Activated naive CD8-positive, alpha-beta T cell treated with anti-CD3 and anti-CD28 coated beads, Interleukin-2, amount 50 U/mL, for 24 hours (primary cell): ENCODE data around the gene KCTD1.

Experiments
- ATAC-seq: fragments of 150-1000 bp; cut with Tn5 transposase; one replicate; pipeline ENCODE4 v1.10.0; 2021
- DNase-seq: peaks from one replicate; pipeline ENCODE4 v3.0.0; 2021
- H3K27ac Mint-ChIP-seq: one replicate; pipeline ENCODE4 v1.8.0; 2021; ENCODE audit warnings: mild to moderate bottlenecking, mixed read lengths
- H3K27me3 Mint-ChIP-seq: one replicate; pipeline ENCODE4 v1.8.0; 2021; ENCODE audit warnings: mixed read lengths
- H3K36me3 Mint-ChIP-seq: one replicate; pipeline ENCODE4 v1.8.0; 2021; ENCODE audit warnings: low read depth, mixed read lengths
- H3K4me1 Mint-ChIP-seq: one replicate; pipeline ENCODE4 v1.8.0; 2021; ENCODE audit warnings: mixed read lengths
- H3K4me3 Mint-ChIP-seq: one replicate; pipeline ENCODE4 v1.8.0; 2021; ENCODE audit warnings: mild to moderate bottlenecking, moderate library complexity, mixed read lengths
- H3K9me3 Mint-ChIP-seq: one replicate; pipeline ENCODE4 v1.8.0; 2021; ENCODE audit warnings: mixed read lengths

The KCTD1 gene

GRCh38 chr18:26548415-26549262 lies at the start of gene KCTD1:
Gene KCTD1 (minus strand): TSS chr18:26548553. CDS start chr18:26548536, 17 bp downstream.
- H3K9me3 Mint-ChIP-seq, result no peaks in the 10 kb centered on the region
- no peaks in the 10 kb centered on the region for H3K36me3 Mint-ChIP-seq
- ATAC-seq (peak; percentile 73), DNase-seq (peak; percentile 76)
- no peak within 1 kb of the TSS for H3K27ac Mint-ChIP-seq
- H3K27me3 Mint-ChIP-seq, result peaks cover 39% of the 10 kb centered on the region
- H3K4me3 Mint-ChIP-seq, result peak within 1 kb of the TSS; percentile 71
- peaks cover 30% of the 10 kb centered on the region for H3K4me1 Mint-ChIP-seq

GRCh38 chr18:26593365-26594320 lies 45.3 kb upstream of the KCTD1 start:
- H3K4me1 Mint-ChIP-seq, result no peaks in the 10 kb centered on the region
- H3K36me3 Mint-ChIP-seq, result no peaks in the 10 kb centered on the region
- H3K9me3 Mint-ChIP-seq, result peaks cover 7% of the 10 kb centered on the region
- ATAC-seq, result no peak
- H3K4me3 Mint-ChIP-seq, result no peak overlapping the region
- H3K27ac Mint-ChIP-seq, result no peak overlapping the region
- peaks cover 15% of the 10 kb centered on the region for H3K27me3 Mint-ChIP-seq
- no peak for DNase-seq

- no peak overlapping the region for H3K4me3 Mint-ChIP-seq
- DNase-seq (no peak), ATAC-seq (no peak)
- H3K36me3 Mint-ChIP-seq, result no peaks in the 10 kb centered on the region
- H3K9me3 Mint-ChIP-seq, result no peaks in the 10 kb centered on the region
- H3K27me3 Mint-ChIP-seq, result peaks cover 11% of the 10 kb centered on the region
- no peaks in the 10 kb centered on the region for H3K4me1 Mint-ChIP-seq
- H3K27ac Mint-ChIP-seq, result no peak overlapping the region
These were observed 36.4 kb upstream of the KCTD1 start for GRCh38 chr18:26584745-26585144.

GRCh38 chr18:26579941-26580618 lies 31.7 kb upstream of the KCTD1 start:
- Mint-ChIP-seq H3K4me3 (no peak overlapping the region), H3K4me1 (peaks cover 10% of the 10 kb centered on the region), H3K9me3 (no peaks in the 10 kb centered on the region), H3K27ac (no peak overlapping the region), H3K36me3 (no peaks in the 10 kb centered on the region), H3K27me3 (peaks cover 40% of the 10 kb centered on the region)
- ATAC-seq, result no peak
- no peak for DNase-seq

GRCh38 chr18:26575865-26576217 lies 27.5 kb upstream of the KCTD1 start:
- Mint-ChIP-seq H3K4me3 (peak overlapping the region; percentile 63), H3K27ac (no peak overlapping the region), H3K36me3 (no peaks in the 10 kb centered on the region), H3K9me3 (no peaks in the 10 kb centered on the region), H3K27me3 (peaks cover 47% of the 10 kb centered on the region), H3K4me1 (peaks cover 12% of the 10 kb centered on the region)
- ATAC-seq (no peak), DNase-seq (no peak)

- DNase-seq (peak; percentile 8), ATAC-seq (no peak)
- H3K27ac Mint-ChIP-seq, result no peak overlapping the region
- no peaks in the 10 kb centered on the region for H3K36me3 Mint-ChIP-seq
- H3K4me3 Mint-ChIP-seq, result peak overlapping the region; percentile 63
- peaks cover 47% of the 10 kb centered on the region for H3K27me3 Mint-ChIP-seq
- no peaks in the 10 kb centered on the region for H3K9me3 Mint-ChIP-seq
- peaks cover 12% of the 10 kb centered on the region for H3K4me1 Mint-ChIP-seq
These were observed 26.9 kb upstream of the KCTD1 start for GRCh38 chr18:26574958-26575864.

GRCh38 chr18:26568926-26569665 lies 20.7 kb upstream of the KCTD1 start:
- ATAC-seq (no peak), DNase-seq (no peak)
- Mint-ChIP-seq H3K27ac (no peak overlapping the region), H3K4me1 (no peaks in the 10 kb centered on the region), H3K9me3 (no peaks in the 10 kb centered on the region), H3K36me3 (no peaks in the 10 kb centered on the region), H3K27me3 (peaks cover 5% of the 10 kb centered on the region), H3K4me3 (no peak overlapping the region)

- Mint-ChIP-seq H3K4me1 (no peaks in the 10 kb centered on the region), H3K9me3 (no peaks in the 10 kb centered on the region), H3K27me3 (peaks cover 2% of the 10 kb centered on the region), H3K36me3 (no peaks in the 10 kb centered on the region), H3K27ac (no peak overlapping the region), H3K4me3 (no peak overlapping the region)
- ATAC-seq (no peak), DNase-seq (no peak)
These were observed 20.2 kb upstream of the KCTD1 start for GRCh38 chr18:26568513-26568912.

GRCh38 chr18:26566874-26567555 lies 18.7 kb upstream of the KCTD1 start:
- H3K9me3 Mint-ChIP-seq, result no peaks in the 10 kb centered on the region
- DNase-seq, result no peak
- H3K27ac Mint-ChIP-seq, result no peak overlapping the region
- no peaks in the 10 kb centered on the region for H3K4me1 Mint-ChIP-seq
- H3K27me3 Mint-ChIP-seq, result peaks cover 4% of the 10 kb centered on the region
- ATAC-seq, result no peak
- no peak overlapping the region for H3K4me3 Mint-ChIP-seq
- no peaks in the 10 kb centered on the region for H3K36me3 Mint-ChIP-seq

GRCh38 chr18:26565514-26565913 lies 17.2 kb upstream of the KCTD1 start:
- ATAC-seq, result no peak
- Mint-ChIP-seq H3K4me1 (no peaks in the 10 kb centered on the region), H3K27me3 (peaks cover 7% of the 10 kb centered on the region), H3K27ac (no peak overlapping the region), H3K36me3 (no peaks in the 10 kb centered on the region), H3K4me3 (no peak overlapping the region), H3K9me3 (no peaks in the 10 kb centered on the region)
- no peak for DNase-seq

GRCh38 chr18:26563024-26563423 lies 14.7 kb upstream of the KCTD1 start:
- ATAC-seq, result no peak

GRCh38 chr18:26562568-26562967 lies 14.2 kb upstream of the KCTD1 start:
- Mint-ChIP-seq H3K27me3 (peaks cover 21% of the 10 kb centered on the region), H3K4me3 (no peak overlapping the region)

More at GRCh38 chr18:26563024-26563423, 14.7 kb upstream of the KCTD1 start:
- no peak overlapping the region for H3K4me3 Mint-ChIP-seq
- DNase-seq, result no peak
- no peak overlapping the region for H3K27ac Mint-ChIP-seq
- H3K4me1 Mint-ChIP-seq, result no peaks in the 10 kb centered on the region
- H3K27me3 Mint-ChIP-seq, result peaks cover 17% of the 10 kb centered on the region
- H3K9me3 Mint-ChIP-seq, result no peaks in the 10 kb centered on the region
- H3K36me3 Mint-ChIP-seq, result no peaks in the 10 kb centered on the region

GRCh38 chr18:26561769-26562168 lies 13.4 kb upstream of the KCTD1 start:
- H3K9me3 Mint-ChIP-seq, result no peaks in the 10 kb centered on the region
- ATAC-seq, result no peak
- H3K27ac Mint-ChIP-seq, result no peak overlapping the region
- H3K4me3 Mint-ChIP-seq, result no peak overlapping the region
- no peaks in the 10 kb centered on the region for H3K4me1 Mint-ChIP-seq
- peaks cover 24% of the 10 kb centered on the region for H3K27me3 Mint-ChIP-seq
- DNase-seq, result no peak
- H3K36me3 Mint-ChIP-seq, result no peaks in the 10 kb centered on the region

More at GRCh38 chr18:26562568-26562967, 14.2 kb upstream of the KCTD1 start:
- DNase-seq (no peak), ATAC-seq (no peak)
- H3K9me3 Mint-ChIP-seq, result no peaks in the 10 kb centered on the region
- no peaks in the 10 kb centered on the region for H3K4me1 Mint-ChIP-seq
- H3K36me3 Mint-ChIP-seq, result no peaks in the 10 kb centered on the region
- no peak overlapping the region for H3K27ac Mint-ChIP-seq
